Measurements from ENCODE around the gene CPO.

The CPO gene

DNA sequence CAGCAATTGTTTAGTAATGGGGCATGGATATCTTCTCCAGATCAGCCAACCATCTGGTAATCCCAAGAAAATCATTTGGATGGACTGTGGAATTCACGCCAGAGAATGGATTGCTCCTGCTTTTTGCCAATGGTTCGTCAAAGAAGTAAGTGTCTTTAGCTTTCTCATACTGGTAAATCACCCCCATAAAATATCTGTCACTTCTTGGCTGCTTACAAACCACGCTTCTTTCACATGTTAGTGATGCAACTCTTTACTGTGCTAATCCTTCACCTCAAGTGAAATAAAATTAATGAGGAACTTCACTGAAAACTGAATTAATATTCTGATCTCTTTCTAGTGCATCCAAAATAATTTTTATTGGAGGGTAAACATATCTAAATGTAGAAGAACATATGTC is 18.9 kb downstream of the CPO start:
- H4K20me1 ChIP-seq (ENCODE audit: insufficient read depth, low read length) = no peaks in the 10 kb centered on the region
- H3K27ac ChIP-seq (ENCODE audit: low read depth, low read length, poor library complexity, severe bottlenecking) = no peak overlapping the region
- no peaks in the 10 kb centered on the region for H3F3A ChIP-seq (ENCODE audit: insufficient read depth, low read length)
- H3K4me1 ChIP-seq (ENCODE audit: insufficient read depth, low read length, severe bottlenecking) = no peaks in the 10 kb centered on the region
- H3K4me3 ChIP-seq (ENCODE audit: low read depth, low read length, poor library complexity, severe bottlenecking) = no peak overlapping the region
- no peaks in the 10 kb centered on the region for H3K79me2 ChIP-seq (ENCODE audit: insufficient read depth, low read length)
- no peaks in the 10 kb centered on the region for H3K27me3 ChIP-seq (ENCODE audit: insufficient read depth, low read length)
- no peak overlapping the region for H3K4me2 ChIP-seq (ENCODE audit: low read length)
- no peaks in the 10 kb centered on the region for H3K9me3 ChIP-seq (ENCODE audit: low read length)
- H2AFZ ChIP-seq (ENCODE audit: low read length) = no peak overlapping the region
- no peaks in the 10 kb centered on the region for H3K9me2 ChIP-seq (ENCODE audit: low read depth, low read length)
- no peaks in the 10 kb centered on the region for H3K36me3 ChIP-seq (ENCODE audit: insufficient read depth, low read length)
- no peak overlapping the region for H3K9ac ChIP-seq (ENCODE audit: low read length)
- no peak for TF ChIP-seq EZH2 (IDR thresholded peaks at IDR 0.05; ENCODE audit: borderline replicate concordance, low read length)
- TF ChIP-seq CTCF (IDR thresholded peaks at IDR 0.05; ENCODE audit: low read length) = no peak

- H3K27me3 ChIP-seq (ENCODE audit: insufficient read depth, low read length) = no peaks in the 10 kb centered on the region
- no peaks in the 10 kb centered on the region for H3F3A ChIP-seq (ENCODE audit: insufficient read depth, low read length)
- no peaks in the 10 kb centered on the region for H3K9me2 ChIP-seq (ENCODE audit: low read depth, low read length)
- H3K79me2 ChIP-seq (ENCODE audit: insufficient read depth, low read length) = no peaks in the 10 kb centered on the region
- no peaks in the 10 kb centered on the region for H3K9me3 ChIP-seq (ENCODE audit: low read length)
- TF ChIP-seq EZH2 (IDR thresholded peaks at IDR 0.05; ENCODE audit: borderline replicate concordance, low read length) (no peak), CTCF (IDR thresholded peaks at IDR 0.05; ENCODE audit: low read length) (no peak)
- H3K4me2 ChIP-seq (ENCODE audit: low read length) = no peak overlapping the region
- H4K20me1 ChIP-seq (ENCODE audit: insufficient read depth, low read length) = no peaks in the 10 kb centered on the region
- H3K9ac ChIP-seq (ENCODE audit: low read length) = no peak overlapping the region
- H3K4me1 ChIP-seq (ENCODE audit: insufficient read depth, low read length, severe bottlenecking) = no peaks in the 10 kb centered on the region
- H3K27ac ChIP-seq (ENCODE audit: low read depth, low read length, poor library complexity, severe bottlenecking) = no peak overlapping the region
- H3K4me3 ChIP-seq (ENCODE audit: low read depth, low read length, poor library complexity, severe bottlenecking) = no peak overlapping the region
- no peaks in the 10 kb centered on the region for H3K36me3 ChIP-seq (ENCODE audit: insufficient read depth, low read length)
- no peak overlapping the region for H2AFZ ChIP-seq (ENCODE audit: low read length)
These were observed 23.6 kb downstream of the CPO start for GRCh38 chr2:206962966-206963365.

DNA sequence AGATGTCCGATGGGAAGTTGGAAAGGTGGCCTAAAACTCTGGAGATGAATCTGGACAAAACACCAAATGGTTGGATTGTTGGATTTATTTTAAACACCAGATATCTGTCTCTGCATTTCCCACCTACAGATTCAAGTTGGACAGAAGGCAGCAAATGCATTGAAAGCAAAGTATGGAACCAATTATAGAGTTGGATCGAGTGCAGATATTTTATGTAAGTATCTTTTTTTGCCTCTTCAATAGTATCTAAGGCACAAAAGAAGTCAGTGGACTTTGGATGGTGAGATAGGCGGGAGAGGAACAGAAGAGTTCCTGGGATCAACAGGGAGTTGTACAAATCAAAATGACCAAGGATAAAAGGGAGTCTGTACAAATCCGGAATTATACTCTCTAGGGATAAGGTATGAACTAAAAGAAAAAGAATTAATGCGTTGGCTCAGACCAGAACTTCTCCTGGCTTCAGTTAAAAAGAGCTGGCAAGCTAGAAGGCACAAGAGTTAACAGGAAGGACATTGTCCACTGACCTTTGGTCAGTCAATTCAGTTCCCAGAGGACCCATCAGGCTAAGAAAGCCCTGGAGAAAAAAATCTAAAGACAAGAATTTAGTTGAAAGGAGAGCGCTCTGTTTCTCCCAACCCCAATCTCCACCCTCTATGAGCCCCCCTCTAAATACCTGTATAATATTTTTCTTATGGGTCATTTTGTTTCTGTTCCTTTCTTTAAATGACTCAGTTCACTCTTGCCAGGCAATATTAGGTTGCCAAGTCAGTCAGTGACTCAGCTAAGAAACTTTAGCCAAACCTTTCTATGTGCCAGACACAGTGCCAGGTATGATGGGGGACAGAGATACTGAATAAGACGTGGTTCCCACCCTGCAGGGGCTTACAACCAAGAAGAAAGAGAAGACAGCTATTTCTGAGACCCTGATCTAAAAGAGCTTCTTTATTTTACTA is 29.1 kb downstream of the CPO start:
- no peaks in the 10 kb centered on the region for H3K79me2 ChIP-seq (ENCODE audit: insufficient read depth, low read length)
- no peaks in the 10 kb centered on the region for H3K9me3 ChIP-seq (ENCODE audit: low read length)
- no peaks in the 10 kb centered on the region for H3K4me1 ChIP-seq (ENCODE audit: insufficient read depth, low read length, severe bottlenecking)
- H3K9ac ChIP-seq (ENCODE audit: low read length) = no peak overlapping the region
- H3K4me3 ChIP-seq (ENCODE audit: low read depth, low read length, poor library complexity, severe bottlenecking) = no peak overlapping the region
- H4K20me1 ChIP-seq (ENCODE audit: insufficient read depth, low read length) = no peaks in the 10 kb centered on the region
- TF ChIP-seq EZH2 (IDR thresholded peaks at IDR 0.05; ENCODE audit: borderline replicate concordance, low read length) (no peak), CTCF (IDR thresholded peaks at IDR 0.05; ENCODE audit: low read length) (no peak)
- no peak overlapping the region for H3K27ac ChIP-seq (ENCODE audit: low read depth, low read length, poor library complexity, severe bottlenecking)
- H3K36me3 ChIP-seq (ENCODE audit: insufficient read depth, low read length) = no peaks in the 10 kb centered on the region
- H3F3A ChIP-seq (ENCODE audit: insufficient read depth, low read length) = no peaks in the 10 kb centered on the region
- no peak overlapping the region for H2AFZ ChIP-seq (ENCODE audit: low read length)
- H3K4me2 ChIP-seq (ENCODE audit: low read length) = no peak overlapping the region
- H3K9me2 ChIP-seq (ENCODE audit: low read depth, low read length) = no peaks in the 10 kb centered on the region
- no peaks in the 10 kb centered on the region for H3K27me3 ChIP-seq (ENCODE audit: insufficient read depth, low read length)
